HG03354 (cell line): ENCODE results near the gene ATP2A3.

ENCODE experiments used
- ATAC-seq: cut with Tn5 transposase; IDR thresholded peaks from one replicate; pipeline ENCODE4 v1.9.1; 2021; ENCODE audit warnings: mild to moderate bottlenecking; ENCODE audit not compliant: unreplicated experiment, poor library complexity, severe bottlenecking

The ATP2A3 gene

DNA sequence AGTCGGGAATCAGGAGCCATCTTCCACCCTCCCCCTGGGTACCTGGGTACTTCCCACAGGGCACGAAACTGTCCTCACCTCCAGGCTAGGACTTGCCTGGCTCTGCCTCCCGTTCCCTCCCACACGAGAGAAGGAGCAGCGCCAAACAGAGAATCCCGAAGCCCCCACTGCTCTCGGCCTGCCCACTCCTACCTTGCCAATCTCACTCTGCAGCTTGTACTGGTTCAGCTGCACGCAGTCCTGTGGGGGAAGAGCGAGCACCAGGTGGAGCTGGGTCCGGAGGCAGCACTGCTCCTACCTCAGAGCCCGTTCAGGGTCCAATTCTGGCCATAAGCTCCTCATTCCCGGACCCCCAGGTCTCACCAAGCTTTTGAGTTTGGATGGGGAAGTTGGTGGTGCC lies 80.0 kb downstream of the ATP2A3 start:
- ATAC-seq = no peak

DNA sequence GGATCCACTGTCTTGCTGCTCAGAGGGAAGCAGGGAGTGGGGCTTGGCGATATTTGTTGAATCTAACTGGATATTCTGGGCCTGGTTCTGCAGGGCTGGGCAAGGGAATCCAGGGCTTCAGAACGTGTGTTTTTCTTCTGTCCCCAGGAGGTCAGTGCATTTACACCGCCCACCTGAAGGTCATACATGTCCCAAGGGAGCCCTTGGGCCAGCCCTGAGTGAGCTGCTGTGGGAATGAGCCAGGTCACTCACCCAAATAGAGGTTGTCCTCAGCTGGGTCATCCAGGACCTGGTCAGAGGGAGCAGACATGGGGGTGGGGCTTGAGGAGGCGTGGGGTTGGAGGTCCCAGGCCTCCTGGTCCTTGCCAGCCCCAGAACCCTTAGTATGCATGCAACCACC lies 82.0 kb downstream of the ATP2A3 start:
- no peak for ATAC-seq

DNA sequence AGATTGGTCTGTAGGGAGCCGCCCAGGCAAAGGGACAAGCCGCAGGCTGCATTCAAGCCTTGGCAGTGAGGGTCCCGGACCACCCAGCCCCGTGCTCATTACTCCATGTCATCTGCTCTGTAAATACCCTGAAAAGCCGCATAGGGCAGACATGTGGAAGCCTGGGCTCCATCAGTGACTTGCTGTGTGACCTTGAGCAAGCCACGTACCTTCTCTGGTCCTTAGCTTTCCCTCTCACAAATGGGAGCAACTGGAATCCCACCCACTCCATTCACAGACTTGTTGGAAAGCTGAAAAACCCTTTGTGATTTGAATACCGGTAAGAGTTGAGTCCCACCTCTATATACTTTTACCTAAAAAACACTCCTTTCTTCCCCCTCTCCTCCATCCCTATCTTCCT lies 83.3 kb downstream of the ATP2A3 start:
- ATAC-seq = no peak

DNA sequence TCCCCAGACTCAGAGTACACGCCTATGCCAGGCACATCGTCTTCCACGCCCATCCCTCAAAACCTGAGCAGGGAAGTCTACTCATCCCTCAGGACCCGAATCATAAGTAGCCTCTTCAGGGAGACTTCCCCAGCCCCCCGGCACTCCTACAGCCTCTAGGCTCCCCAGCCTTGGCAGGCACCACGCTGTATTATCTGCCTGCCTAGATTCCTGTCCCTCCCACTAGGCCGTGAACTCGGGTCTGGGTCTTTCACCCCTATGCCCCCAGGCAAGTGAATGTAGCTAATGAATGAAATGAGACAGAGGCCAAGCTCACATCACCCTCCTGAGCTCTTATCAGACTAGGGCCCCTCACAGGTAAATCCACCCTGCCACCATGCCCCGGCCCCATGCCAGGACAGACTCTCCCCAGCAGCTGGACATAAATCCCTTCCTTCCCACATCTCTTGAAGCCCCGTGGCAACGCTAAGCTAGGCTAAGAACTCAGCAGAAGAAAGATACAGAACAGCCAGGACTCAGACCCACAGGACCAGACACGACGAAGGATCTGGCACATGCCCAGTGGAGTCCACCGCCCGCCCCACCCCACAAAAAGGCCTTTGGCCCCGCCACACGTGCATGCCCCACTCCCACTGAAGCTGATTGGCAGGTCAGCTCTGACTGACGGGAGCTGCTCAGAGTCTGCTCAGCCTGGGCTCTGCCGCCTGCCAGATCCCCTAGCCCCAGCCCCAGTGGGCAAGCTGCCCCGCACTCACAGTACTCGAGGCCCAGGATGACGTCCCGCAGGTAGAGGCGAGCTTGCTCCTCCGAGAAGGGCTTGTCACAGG lies 84.4 kb downstream of the ATP2A3 start:
- ATAC-seq = no peak

DNA sequence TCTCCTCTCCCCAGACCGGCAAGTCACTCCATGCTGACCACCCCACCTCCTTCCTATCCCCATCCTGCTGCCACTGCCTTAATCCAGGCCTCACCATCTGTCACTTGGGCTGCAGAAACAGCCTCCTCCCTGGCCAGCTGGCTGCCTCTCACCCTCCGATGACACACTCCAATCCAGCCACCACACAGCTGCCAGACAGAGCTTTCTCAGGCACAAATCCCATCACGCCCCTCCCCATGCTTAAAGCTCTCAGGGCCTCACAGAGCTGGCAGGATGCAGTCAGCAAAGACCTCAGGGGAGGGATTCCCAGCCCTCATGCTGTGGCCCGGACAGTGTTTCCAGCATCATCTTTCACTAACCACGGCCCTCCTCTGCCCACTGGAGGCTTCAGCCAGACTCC lies 85.1 kb downstream of the ATP2A3 start:
- no peak for ATAC-seq

DNA sequence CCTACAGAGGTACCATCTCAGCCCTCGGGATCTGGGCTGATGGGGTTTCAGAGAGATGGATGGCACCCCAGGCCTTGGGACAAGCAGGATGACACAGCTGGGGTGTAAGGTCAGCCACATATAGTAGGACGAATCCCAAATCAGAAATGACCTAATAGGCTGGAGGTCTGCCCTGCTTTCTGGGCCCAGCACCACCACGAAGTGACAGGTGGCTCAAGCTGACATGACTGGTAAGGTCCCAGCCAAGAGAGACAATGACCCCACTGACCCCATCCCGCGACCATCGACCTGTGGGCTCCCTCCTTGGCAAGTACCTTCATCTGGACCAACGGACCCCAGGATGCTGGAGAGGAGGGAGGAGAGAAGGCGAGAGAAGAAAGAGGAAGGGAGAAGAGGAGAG lies 87.0 kb downstream of the ATP2A3 start:
- ATAC-seq = no peak

DNA sequence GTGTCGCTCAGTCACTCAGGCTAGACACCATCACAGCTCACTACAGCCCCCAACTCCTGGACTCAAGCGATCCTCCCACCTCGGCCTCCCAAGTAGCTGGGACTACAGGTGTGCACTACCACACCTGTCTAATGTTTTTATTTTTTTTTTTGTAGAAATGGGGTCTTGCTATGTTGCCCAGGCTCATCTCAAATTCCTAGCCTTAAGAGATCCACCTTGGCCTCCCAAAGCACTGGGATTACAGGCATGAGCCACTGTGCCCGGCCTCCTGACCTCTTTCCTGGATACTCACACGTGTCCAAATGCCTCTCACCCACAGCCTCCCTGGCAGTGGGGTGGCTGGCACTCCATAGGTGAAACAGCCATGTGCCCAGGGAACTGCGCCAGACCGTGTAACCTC lies 88.9 kb downstream of the ATP2A3 start:
- no peak for ATAC-seq
